Muscle of leg (tissue), 11 donors: ENCODE data around the gene MBL2. TPM values are rescaled to one million over a fixed set of nuclear protein-coding genes. Genes with fewer than 3 reads are reported as not detected.

Source experiments
- DNase-seq: peaks from one replicate; pipeline ENCODE4 v3.0.0; 2013
- H3K27ac ChIP-seq: one replicate; pipeline ENCODE4 v1.5.1; 2013; ENCODE audit warnings: mild to moderate bottlenecking, low read length, control low read depth
- H3K27me3 ChIP-seq: one replicate; pipeline ENCODE4 v1.6.1; 2013; ENCODE audit warnings: low read length; ENCODE audit not compliant: control insufficient read depth, insufficient read depth
- H3K36me3 ChIP-seq: one replicate; pipeline ENCODE4 v1.6.1; 2013; ENCODE audit warnings: low read length; ENCODE audit not compliant: control insufficient read depth, insufficient read depth
- H3K4me1 ChIP-seq: one replicate; pipeline ENCODE4 v1.6.1; 2013; ENCODE audit warnings: low read length; ENCODE audit not compliant: control insufficient read depth, insufficient read depth
- H3K4me3 ChIP-seq: one replicate; pipeline ENCODE4 v1.5.1; 2013; ENCODE audit warnings: low read length, control low read depth
- H3K9me3 ChIP-seq: replicated peaks from 2 replicates; pipeline ENCODE4 v1.6.1; 2013; ENCODE audit warnings: low read depth, low read length; ENCODE audit not compliant: control insufficient read depth
- WGBS: methylation state at CpG from one replicate; pipeline ENCODE4 v1.1.5; 2013; ENCODE audit warnings: missing lambda C conversion rate; ENCODE audit not compliant: insufficient coverage; 5-methylcytosine and 5-hydroxymethylcytosine counted together
- polyA plus RNA-seq, 8 donors: library from polyadenylated mRNA; unstranded; fragments of 120-200 nt; gene quantifications; one replicate each; pipeline versions ENCODE4 v1.2.1 to v1.2.3, GENCODE V29; 2013; ENCODE audit warnings: inconsistent platforms in 1 of 8, low replicate concordance in 1 of 8; ENCODE audit not compliant: insufficient read length in 8 of 8, insufficient read depth in 1 of 8
- total RNA-seq: library from RNA; stranded (reverse); fragments of 120-200 nt; gene quantifications from one replicate; pipeline ENCODE4 v1.2.4, GENCODE V29; 2013

The MBL2 gene
- total and polyA plus RNA-seq, 9 donors, result 0.05 to 0.06 TPM; not detected in 7

DNA sequence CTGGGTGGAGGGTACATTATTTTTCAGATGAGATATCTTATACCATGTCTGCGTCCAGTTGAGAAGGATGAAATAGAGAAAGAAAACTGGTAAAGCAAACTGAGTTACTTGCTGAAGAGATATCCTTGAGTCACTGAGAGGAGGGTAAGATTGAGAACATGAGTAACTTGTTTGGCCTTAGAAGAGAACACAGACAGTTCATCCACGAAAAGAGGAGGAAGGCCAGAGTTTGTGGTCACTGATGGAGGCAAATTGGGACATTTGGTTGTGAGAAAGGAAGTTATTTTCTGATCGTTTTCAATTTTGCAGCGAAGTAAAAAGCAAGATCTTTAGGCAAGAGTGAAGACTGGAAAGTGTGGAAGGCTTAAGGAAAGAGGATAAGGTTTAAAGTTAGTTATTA lies 15.6 kb downstream of the MBL2 start:
- H3K9me3 ChIP-seq, result no peaks in the 10 kb centered on the region
- DNase-seq, result no peak
- H3K36me3 ChIP-seq, result no peaks in the 10 kb centered on the region
- no peaks in the 10 kb centered on the region for H3K4me1 ChIP-seq
- no peaks in the 10 kb centered on the region for H3K27me3 ChIP-seq
- H3K4me3 ChIP-seq, result no peak overlapping the region
- no peak overlapping the region for H3K27ac ChIP-seq
- WGBS, result 68% methylated on average over 4 of the region's 4 CpGs

DNA sequence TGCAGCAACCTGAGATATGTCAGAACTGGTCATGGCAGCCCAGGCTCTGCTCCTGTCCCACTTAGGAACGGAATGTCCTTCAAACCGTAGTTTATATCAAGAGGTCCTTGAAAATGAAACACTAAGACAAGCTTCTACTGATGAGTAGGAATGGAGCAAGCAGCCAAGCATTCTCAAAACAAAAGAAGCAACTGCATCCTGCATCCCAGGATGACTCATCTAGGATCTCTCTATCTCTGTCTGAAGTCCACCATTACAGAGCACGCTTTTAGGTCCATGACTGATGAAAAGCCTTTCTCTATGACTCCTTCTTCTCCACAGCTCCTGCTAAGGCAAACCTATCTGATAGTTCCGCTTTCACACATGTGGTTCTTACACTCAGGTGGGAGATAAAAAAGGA lies 16.3 kb downstream of the MBL2 start:
- no peak overlapping the region for H3K4me3 ChIP-seq
- H3K9me3 ChIP-seq, result no peaks in the 10 kb centered on the region
- WGBS, result no CpG with 5 or more reads among the region's 4 CpGs
- DNase-seq, result no peak
- H3K27ac ChIP-seq, result no peak overlapping the region
- H3K27me3 ChIP-seq, result no peaks in the 10 kb centered on the region
- H3K4me1 ChIP-seq, result no peaks in the 10 kb centered on the region
- H3K36me3 ChIP-seq, result no peaks in the 10 kb centered on the region

DNA sequence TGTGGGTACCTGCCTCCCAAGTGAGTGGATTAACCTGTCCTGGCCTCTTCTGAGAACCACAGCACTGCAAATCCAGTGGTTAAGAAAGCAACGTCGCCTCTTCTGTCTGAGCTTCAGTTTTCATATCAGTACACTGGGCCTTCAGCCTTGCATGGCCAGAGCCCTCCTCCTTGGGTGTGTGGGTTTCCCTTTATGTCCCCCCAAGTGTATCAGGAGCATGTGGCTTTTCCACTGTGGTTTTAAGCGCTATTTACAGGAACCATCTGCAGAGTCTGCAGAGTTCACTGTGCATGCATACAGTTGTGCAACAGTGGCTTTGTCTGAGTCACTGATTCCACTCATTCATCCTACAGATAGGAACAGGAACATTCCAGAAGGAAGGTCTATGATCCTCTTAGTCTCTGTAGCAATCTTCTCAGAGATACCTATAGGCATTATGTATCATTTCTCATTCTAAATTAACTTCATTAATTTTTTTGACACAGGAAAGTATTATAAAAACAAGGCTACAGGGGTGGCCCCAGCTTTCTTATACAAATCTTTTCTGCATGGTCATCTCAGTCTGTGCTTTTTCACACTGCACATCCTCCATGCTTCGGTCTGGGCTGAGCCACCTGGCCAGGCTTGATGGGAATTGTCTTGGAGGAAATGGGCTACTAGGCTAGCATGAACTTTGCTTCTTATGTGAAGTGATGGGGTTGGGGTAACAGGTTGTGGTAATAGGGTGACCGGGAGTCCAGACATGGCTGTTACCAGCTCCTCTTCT lies 17.1 kb downstream of the MBL2 start:
- 58% methylated on average over 2 of the region's 5 CpGs for WGBS
- no peaks in the 10 kb centered on the region for H3K36me3 ChIP-seq
- H3K9me3 ChIP-seq, result no peaks in the 10 kb centered on the region
- DNase-seq, result peak; percentile 63
- no peaks in the 10 kb centered on the region for H3K4me1 ChIP-seq
- no peak overlapping the region for H3K4me3 ChIP-seq
- no peak overlapping the region for H3K27ac ChIP-seq
- no peaks in the 10 kb centered on the region for H3K27me3 ChIP-seq

DNA sequence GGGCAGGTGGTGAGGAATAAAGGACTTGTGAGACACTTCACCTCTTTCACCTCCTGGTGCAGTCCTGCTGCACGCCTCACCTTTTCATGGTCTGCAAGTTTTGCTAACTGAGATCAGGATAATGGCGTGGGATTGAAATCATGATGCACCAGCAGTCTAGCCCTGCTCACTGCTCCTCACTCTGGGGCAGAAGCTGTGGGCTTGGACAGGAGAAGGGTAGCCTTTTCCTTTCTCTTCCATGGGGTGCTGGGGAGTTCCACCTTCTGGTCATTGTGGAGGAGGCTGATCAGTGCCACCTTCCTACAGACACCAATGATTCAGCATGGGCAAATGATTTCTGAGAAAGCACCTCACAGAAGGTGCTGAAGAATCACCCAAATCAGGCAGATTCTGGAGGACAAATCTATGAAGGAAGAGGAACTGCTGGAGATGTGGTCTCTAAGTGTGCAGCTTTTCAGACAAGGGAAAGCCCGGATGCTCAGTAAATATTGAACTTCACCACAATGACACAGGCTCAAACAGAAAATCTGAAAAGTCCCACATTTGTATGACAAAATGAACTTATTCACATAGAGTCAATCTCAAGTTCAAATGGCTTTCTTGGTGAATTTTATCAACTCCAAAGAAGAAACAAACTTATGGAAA lies 19.7 kb downstream of the MBL2 start:
- H3K4me1 ChIP-seq, result no peaks in the 10 kb centered on the region
- H3K9me3 ChIP-seq, result no peaks in the 10 kb centered on the region
- no peak overlapping the region for H3K4me3 ChIP-seq
- H3K36me3 ChIP-seq, result no peaks in the 10 kb centered on the region
- no peak overlapping the region for H3K27ac ChIP-seq
- H3K27me3 ChIP-seq, result no peaks in the 10 kb centered on the region
- no peak for DNase-seq
- 100% methylated on average over 1 of the region's 3 CpGs for WGBS

DNA sequence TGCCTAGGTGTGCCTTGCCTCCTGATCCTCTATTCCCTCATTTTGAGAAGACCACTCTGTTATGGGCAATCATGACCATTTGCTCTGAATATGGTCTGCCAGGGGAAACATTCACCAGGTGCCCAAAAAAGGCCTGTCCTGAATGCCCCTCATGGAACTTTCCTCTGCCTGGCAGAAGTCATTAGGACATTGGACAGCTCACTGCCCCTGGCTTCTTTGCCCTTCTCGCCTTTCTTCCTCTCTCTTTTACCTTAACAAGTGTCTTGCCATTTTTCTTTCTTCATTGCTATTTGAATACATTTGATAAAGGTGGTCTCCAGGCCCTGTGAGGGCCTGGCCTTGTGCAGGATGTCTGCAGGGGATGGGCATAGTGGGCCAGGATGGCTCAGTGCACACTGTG lies 20.3 kb downstream of the MBL2 start:
- no CpG with 5 or more reads among the region's 1 CpG for WGBS
- H3K4me3 ChIP-seq, result no peak overlapping the region

DNA sequence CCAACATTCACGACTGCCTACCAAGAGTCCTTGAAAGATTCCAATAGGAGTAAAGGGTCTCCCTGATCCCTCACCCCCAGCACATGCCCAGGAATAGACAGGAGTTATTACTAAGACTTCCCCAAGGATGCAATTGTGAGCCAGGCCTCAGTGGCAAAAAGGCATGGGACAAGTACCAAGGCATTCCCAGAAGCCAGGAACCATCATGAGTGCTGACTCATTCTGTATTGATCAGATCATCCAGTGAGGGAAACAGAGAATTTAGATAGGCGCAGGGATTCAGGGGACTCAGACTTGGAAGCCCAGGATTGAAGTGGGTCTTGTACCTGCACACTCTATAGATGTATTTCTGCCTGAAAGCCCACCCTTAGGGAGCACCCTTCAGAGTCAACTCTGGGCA lies 21.2 kb downstream of the MBL2 start:
- no CpG with 5 or more reads among the region's 2 CpGs for whole genome bisulfite sequencing
- Histone ChIP-seq H3K27ac (no peak overlapping the region), H3K27me3 (no peaks in the 10 kb centered on the region), H3K4me3 (no peak overlapping the region), H3K4me1 (no peaks in the 10 kb centered on the region), H3K9me3 (no peaks in the 10 kb centered on the region), H3K36me3 (no peaks in the 10 kb centered on the region)
- no peak for DNase-seq

More for the DNA sequence above, 20.3 kb downstream of the MBL2 start:
- Histone ChIP-seq H3K4me1 (no peaks in the 10 kb centered on the region), H3K27me3 (no peaks in the 10 kb centered on the region), H3K27ac (no peak overlapping the region), H3K36me3 (no peaks in the 10 kb centered on the region), H3K9me3 (no peaks in the 10 kb centered on the region)
- no peak for DNase-seq

DNA sequence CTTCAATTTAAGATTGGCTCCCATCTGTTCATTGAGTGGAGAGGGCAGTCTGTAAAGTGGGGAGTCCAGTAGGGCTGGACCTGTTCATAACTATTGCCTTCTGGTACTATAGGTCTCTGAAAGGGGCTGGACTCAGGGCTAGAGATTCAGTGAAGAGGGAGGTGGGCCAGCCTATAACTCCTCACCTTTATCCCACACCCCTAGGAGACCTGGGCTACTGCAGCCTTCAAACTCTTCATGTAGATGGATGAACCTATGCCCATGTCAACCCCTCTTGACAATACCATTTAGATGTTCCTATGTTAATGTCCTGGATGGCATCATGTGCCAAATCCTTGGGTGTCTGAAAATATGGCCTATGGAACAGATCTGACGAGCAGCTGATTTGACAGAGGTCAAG lies 22.0 kb downstream of the MBL2 start:
- Histone ChIP-seq H3K27me3 (no peaks in the 10 kb centered on the region), H3K27ac (no peak overlapping the region), H3K4me1 (no peaks in the 10 kb centered on the region), H3K36me3 (no peaks in the 10 kb centered on the region), H3K4me3 (no peak overlapping the region), H3K9me3 (no peaks in the 10 kb centered on the region)
- DNase-seq, result no peak
- WGBS, result 83% methylated on average over 1 of the region's 1 CpG

DNA sequence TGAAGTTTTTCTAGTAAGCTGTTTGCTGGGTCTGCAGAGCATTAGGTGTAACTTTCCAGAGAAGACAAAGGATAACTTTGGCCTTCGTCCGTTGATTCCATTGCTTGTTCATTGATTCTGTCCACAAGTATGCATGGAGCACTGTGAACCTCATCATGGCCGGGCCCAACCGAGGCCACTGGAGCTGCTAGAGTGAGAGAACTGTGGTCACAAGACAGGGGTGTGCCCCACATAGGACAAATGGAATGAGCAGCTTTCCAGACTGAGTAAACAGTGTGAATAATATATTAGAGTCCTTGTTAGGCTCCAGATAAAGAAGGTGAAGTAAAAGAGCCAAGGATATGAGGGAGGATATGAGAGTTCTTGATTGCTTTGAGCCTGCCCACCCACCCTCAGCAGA lies 24.9 kb downstream of the MBL2 start:
- 98% methylated on average over 4 of the region's 4 CpGs for WGBS
- Histone ChIP-seq H3K4me3 (no peak overlapping the region), H3K27ac (no peak overlapping the region), H3K4me1 (no peaks in the 10 kb centered on the region), H3K9me3 (no peaks in the 10 kb centered on the region), H3K27me3 (no peaks in the 10 kb centered on the region), H3K36me3 (no peaks in the 10 kb centered on the region)
- no peak for DNase-seq

DNA sequence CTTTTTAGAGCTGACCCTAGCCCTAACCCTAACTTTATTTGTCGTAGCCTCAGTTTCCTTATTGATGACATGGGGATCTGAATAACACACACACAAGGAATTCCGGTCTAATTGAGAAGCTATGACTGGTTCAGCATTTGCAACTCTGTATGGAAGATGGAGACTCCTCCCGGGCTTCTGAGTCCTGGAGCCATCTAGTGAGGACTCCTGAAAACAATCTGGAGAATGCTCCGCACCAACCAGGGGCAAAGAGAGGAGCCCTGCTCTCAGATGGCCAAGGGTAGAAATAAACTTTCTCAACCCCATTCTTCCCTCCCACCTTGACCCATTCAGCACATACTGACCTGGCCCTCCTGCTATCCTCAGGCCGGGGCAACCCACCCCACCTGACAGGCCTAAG lies 26.4 kb downstream of the MBL2 start:
- no peak for DNase-seq
- H3K4me3 ChIP-seq, result no peak overlapping the region
- WGBS, result 53% methylated on average over 4 of the region's 5 CpGs
- no peaks in the 10 kb centered on the region for H3K4me1 ChIP-seq
- no peak overlapping the region for H3K27ac ChIP-seq
- no peaks in the 10 kb centered on the region for H3K9me3 ChIP-seq
- no peaks in the 10 kb centered on the region for H3K27me3 ChIP-seq
- H3K36me3 ChIP-seq, result no peaks in the 10 kb centered on the region

DNA sequence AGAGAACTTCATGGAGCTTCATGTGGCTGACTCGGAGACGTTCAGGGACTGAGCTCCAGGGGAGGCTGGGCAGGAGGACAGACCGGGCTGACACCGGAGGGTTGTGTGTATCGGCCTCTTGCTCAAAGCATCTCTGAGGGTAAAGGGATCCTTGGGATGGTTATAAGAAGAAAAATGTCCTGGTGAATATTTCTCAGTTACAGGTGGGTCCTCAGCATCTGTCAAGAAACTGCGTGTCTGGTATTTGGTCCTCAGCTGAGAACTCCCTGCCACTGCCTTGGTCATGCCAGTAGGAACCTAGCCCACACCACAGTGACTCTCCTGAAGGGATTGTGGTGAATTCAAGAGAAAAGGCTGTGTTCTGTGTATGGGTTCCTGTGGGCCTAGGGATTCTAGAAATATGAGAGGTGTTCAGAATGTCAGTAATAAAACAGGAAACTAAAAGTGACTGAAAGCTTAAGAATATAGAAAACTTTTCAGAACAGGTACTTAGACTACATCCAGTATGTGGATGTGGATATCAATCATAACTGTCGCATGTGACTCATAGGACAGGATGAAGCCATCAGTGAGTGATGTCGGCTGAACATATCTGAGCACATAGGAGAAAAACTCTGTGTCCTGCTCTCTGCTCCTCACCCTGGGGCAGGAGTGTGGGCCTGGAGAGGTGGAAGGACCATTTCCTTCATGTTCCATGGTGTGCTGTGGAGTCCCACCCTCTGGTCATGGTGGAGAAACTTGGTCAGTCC lies 28.4 kb downstream of the MBL2 start:
- Histone ChIP-seq H3K4me1 (no peaks in the 10 kb centered on the region), H3K27ac (no peak overlapping the region), H3K36me3 (no peaks in the 10 kb centered on the region), H3K9me3 (no peaks in the 10 kb centered on the region), H3K27me3 (no peaks in the 10 kb centered on the region), H3K4me3 (no peak overlapping the region)
- WGBS, result 82% methylated on average over 6 of the region's 8 CpGs
- no peak for DNase-seq
